Renal cortex interstitium (tissue), 11 donors: ENCODE results near the gene CACNA1C. TPM values are rescaled to one million over a fixed set of nuclear protein-coding genes. Genes with fewer than 3 reads are reported as not detected.

Experiments
- DNase-seq, 11 donors: peaks; one replicate each; pipeline ENCODE4 v3.0.0-alpha.2; 2013; ENCODE audit warnings: low read depth in 9 of 11, low spot score in 4 of 11; ENCODE audit errors: extremely low read depth in 1 of 11
- polyA plus RNA-seq, 3 donors: library from polyadenylated mRNA; unstranded; fragments of 120-200 nt; gene quantifications; one replicate each; pipeline ENCODE4 v1.2.1, GENCODE V29; 2013; ENCODE audit not compliant: insufficient read length in 3 of 3

The CACNA1C gene
- polyA plus RNA-seq, 3 donors, result 7.2 to 13.1 (median 7.8) TPM

DNA sequence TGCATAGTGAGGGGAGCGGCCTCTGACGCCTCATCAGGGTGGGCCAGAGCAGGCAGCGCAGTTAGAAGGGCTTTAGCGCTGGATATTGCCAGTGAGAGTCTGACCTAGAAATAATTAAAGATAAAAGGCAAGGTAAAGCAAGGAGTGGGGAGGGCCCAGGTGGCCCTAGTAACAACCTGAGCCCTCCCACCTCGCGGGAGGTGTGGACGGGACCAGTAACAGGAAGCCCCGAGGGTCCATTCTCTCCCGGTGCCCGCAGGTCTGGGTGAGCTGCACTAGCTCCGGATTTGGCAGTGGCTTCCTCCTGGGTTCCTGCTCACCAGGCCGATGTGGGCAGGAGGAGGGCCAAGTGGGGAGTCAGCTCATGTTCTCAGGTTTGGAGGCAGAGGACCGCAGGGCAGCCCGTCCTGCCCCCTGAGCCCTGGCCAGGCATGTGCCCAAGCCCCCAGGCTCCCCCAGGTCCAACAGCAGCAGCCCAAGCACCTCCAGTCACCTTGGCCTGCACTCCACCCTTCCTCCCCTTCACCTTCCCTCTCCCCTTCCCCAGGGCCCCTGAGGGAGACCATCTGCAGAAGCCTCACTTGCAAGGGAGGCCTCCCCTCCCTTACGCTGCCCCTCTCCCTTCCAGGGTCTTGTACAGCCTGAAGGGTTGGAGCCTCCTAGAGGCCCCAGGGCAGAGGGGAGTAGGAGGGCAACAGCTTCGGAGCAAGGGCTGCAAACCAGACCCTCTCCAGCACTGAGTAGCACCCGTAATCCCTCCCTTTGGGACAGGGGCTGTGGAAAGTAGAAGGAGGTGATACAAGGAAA, 597.7 kb downstream of the CACNA1C start:
- DNase-seq, result no peak

DNA sequence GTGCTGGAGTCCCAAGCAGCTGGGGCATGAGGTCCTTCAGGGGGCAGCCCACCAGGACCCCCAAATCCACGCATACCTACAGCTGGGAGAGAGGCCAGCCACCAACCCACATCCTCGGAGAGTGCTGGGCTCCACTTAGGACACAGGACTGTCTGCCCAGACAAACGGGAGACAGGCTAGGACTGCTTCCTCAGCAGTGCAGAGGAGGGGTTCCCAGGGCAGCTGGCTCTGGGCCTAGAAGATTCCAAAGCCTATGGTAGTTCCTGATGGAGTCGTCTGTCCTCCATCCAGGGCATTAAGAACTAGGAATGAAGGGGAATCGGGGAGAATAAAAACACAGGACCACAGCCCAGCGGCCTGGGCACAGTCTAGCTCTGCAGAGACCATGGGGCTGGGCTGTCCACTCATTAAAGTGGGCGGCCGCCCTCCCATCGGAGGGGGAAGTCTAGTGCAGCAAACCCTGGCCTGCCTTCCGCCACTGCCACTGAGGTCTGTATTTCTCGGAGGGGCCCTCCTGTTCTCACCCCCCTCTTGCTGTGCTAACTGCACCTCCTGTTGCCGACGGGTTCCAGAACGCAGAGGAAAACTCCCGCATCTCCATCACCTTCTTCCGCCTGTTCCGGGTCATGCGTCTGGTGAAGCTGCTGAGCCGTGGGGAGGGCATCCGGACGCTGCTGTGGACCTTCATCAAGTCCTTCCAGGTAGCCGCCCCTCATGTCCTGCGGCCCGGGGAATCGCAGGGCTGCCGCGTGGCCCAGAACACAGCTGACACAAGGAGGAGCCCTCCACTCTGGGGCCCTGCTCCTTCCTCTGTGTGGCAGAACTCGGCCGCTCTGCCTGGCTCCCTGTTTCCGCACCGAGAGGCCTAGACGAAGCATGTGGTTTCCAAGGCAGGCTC, 598.5 kb downstream of the CACNA1C start:
- DNase-seq, result no peak

DNA sequence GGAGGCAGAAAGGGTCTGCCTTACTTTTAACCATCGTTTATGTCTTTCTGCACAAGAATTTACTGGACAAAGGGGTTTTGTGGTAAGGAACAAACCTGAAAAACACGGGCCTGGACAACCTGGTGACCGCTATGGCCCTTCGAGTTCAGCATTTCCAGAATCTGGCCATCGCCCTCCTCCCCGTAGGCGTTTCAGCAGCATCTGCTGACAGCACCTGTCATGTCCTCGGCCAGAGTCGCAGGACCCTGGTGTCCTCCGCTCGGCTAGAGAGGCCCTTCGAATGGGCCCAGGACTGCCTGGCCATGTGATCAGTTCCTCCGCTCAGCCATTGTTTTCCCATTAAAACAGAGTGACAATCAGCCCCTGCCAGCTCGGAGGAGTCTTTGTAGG, 599.2 kb downstream of the CACNA1C start:
- no peak for DNase-seq

DNA sequence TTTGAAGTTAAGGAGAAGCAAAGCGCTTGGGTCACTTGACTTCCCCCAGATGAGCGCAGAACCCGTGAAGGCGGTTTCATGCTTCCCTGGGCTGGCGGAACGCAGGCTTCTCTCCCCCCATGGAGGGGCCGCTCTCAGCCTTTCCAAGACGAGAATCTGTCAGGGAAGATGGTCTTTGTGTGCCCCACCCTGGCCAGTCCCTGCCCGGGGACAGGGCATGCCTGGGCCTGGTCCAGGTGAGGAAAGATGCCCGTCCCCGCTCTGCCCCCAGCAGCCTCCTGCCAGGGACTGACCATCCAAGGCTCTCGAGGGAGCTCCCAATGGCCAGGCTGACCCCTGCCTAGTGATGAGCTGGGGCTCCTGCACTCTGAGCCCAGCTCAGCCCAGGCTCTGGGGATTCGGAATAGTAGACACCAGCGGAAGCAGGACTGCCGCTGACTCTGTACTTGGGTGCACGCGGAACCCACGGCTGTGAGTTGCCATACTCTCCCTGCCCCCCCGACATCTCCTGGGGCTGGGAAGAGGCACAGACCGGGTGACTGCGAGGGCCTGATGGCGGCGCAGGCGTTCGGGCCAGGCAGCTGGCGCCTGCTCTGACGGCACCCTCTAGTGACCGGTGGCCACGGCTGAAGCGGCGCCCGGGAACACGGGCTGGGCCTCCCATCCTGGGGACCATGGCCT, 599.8 kb downstream of the CACNA1C start:
- DNase-seq, result no peak

DNA sequence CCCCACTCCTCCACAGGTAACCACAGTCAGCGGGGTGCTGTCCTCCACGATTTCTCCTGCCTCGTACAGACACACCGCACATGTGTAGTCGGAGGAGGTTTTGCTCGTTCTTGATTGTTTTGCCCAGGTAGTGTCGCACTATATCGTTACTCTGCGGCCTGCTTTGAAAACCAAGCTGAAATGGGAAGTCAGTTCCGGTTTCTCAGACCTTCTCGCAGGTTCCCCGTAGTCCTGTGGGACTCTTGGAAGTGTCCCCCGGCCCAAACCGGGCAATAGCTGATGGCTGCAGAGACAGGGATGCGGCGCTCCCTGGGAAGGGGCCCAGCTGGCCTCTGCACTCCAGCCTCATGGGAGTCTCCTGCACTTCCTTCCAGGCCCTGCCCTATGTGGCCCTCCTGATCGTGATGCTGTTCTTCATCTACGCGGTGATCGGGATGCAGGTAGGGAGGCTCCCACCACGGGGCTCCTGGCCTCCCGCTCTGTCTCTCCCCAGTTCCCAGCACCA, 600.7 kb downstream of the CACNA1C start:
- no peak for DNase-seq

DNA sequence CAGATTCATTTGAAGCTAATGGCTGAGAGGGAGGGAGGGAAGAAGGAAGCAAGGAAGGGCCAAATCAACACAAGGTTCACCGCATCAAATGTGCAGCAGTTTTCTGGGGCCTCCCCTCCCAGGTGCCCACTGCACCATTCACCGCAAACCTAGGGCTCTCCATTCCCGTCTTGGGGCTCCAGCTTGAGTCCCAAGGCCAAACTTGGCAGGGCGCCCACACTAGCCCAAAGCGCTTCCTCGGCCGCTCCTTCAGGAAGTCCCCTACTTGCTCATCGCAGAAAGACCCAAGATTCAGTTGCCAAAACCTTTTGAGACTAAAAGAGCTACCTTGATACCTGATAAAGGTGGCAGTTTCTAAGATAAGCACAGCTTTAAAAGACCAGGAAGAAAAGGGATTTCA, 601.5 kb downstream of the CACNA1C start:
- DNase-seq, result no peak

DNA sequence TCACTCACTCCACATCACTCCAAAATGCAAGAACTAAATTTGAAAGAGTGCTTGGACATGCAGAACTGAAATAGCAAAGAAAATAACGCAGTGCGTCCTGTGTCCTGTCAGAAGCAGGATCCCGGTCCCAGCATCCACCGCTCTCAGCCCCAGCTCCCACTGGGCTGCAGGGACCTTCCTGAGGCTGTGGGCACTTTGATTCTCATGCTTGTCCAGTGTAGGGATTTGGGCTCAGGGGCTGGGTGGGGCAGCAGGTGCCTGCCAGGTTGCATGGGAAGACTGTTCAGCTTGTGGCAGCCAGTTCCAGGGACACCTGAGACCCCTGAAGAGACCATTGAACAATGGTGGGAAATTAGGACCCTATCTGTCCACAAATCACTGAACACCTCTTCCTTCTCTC, 602.0 kb downstream of the CACNA1C start:
- DNase-seq, result no peak

DNA sequence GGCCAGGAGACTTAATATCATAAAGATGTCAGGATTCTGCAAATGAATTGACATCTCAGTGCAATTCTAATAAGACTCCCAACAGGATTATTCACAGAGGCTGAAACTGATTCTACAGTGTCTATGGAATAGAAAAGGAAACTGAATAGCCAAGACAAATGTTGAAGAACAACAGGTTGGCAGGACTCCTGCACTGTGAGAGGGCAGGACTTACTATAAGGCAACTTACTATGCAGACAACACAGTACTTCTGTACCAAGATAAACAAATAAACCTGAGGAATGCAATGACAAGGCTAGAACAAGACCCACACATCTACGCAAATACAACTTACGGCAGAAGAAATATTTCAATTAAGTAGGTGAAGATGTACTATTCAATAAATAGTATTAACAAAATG, 609.7 kb downstream of the CACNA1C start:
- no peak for DNase-seq

DNA sequence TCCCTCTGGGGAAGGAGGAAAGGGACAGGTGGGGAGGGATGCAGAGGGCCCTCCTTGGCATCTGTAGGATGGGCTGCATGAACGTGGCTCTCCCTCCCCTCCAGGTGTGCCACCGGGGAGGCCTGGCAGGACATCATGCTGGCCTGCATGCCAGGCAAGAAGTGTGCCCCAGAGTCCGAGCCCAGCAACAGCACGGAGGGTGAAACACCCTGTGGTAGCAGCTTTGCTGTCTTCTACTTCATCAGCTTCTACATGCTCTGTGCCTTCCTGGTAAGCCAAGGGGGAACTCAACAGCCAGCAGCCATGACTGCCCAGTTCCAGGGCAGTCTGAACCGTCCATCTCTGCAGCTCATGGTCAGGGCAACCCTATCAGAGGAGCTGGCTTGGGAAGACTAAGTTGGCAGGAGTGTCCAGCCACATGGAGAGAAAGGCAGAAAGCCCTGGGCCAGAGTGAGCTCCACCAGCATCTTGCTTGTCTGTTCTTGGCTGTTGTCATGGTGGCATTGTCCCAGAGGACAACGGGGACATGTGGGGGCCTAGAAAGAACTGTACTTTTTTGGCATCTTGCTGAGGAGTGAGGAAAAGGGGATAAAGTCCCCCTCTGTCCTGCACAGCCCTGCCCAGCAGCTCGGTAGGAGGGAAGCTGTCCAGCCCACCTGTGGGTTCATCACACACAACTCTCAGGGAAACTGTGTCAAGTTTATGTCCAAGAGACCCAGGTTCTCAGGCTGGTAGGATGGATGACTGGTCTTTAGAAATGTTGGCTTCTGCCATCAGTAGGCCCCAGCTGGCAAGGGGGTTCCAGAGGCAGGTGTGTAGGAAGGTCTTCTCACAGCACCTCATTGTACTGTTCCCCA, 612.2 kb downstream of the CACNA1C start:
- DNase-seq, result no peak

DNA sequence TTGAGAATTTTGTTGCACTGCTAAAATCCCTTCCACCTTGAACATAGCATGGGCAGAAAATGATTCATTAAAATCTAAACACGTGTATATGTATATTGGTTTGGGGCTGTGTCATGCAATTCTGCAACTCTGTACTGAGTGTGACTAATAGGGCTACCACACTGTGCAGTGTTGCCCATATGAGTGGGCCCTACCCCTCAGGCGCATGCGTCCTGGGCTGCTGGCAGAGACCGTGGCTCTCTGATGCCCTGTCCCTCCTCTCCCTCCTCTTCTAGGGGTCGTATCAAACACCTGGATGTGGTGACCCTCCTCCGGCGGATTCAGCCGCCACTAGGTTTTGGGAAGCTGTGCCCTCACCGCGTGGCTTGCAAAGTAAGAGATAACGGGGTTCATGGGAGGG, 613.6 kb downstream of the CACNA1C start:
- DNase-seq, result no peak

DNA sequence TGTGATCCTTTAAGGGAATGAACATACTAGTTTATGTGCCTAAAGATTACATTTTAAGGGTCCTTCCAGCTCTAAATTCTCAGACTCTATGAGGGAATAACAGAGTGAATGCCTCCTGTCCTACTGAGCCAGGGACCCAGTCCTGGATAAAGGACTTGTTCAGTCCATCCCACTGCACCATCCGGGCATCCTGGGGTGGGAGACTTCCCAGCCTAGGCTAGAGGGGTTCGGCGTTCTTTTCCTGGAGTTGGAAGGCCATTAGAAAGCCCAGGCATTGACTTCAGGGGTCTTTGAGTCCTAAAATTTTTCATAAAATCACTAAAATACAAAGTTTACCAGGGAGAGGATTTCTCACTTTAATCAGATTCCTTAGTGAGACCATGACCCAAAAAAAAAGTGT, 614.1 kb downstream of the CACNA1C start:
- DNase-seq, result no peak

DNA sequence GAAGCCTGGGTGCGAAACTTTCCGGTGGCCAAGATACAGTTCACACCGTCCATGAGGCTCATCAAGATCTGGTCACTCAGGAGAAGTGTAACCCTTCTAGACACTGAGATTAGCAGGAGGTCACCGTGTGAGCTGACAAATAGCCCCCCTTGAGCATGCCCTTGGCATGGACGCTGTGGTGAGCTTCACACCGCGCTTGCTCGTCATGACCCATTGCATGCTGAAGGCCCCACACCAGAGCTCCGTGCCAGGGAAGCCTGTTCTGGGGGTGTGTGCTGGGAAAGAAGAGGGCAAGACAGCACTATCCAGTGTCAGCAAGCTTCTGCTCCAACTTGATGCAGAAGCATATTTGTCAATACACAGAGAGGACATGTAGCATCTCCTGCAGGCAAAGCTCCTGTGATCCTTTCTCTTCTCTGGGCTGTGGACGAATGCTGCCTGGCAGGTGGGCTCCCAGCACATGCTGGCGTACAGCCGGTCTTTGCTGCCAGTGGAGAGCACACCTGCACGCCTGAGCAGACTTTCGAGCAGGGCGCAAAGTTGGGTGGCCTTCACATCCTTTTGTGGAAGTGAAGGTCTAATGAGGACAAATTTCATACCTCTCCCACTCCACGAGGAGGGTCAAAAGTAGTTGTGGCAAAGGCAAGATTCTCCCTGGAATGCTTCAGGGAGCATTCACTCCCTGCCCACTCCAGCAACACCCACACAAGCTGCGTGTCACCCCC, 615.1 kb downstream of the CACNA1C start:
- DNase-seq, result no peak

DNA sequence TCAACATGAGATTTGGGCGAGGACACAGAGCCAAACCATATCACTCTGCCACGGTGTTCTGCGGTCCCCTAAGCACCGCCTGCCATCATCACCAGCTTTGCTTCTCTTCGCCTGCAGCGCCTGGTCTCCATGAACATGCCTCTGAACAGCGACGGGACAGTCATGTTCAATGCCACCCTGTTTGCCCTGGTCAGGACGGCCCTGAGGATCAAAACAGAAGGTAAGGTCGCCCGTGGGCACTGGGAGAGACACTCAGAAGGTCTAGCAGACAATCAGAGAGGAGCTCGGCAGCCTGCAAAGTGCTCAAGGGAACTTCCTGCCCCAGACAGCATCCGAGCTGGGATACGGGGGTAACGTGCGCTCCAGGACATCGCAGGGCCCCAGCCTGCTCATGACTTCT, 616.0 kb downstream of the CACNA1C start:
- no peak for DNase-seq

DNA sequence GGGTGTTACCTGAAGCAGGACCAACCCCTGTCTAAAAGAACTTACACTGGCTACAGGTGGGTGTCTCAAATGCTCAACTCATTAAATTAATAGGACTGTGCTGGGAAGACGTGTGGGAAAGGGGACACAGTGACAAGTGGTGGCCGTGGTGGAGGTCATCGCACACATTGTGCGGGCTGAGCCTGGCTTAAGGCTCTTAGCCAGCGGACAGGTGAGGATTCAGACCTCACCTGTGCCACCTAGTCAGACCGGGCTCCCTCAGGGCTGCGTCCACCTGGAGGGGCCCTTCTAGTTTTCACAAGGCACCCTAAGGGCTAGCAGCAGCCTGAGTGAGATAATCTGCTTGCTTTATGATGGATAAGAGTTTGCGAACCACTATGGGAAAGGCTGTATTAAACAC, 616.8 kb downstream of the CACNA1C start:
- DNase-seq, result no peak

DNA sequence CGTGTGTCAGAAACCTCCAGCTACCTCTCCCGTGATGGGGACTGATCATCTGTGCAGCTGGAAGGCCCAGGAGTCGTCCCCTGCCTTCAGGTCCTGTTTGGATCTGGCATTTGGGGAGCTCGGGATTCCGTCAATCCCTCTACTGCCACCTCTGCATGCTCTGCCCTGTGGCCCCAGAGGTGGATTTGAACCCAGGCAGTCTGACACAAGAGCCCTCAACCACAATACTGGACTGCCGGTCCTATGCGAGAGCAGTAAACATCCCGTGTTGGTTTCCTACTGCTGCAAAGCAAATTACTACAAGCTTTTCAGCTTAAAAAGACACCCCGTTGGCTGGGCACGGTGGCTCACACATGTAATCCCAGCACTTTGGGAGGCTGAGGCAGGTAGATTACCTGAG, 620.1 kb downstream of the CACNA1C start:
- no peak for DNase-seq

DNA sequence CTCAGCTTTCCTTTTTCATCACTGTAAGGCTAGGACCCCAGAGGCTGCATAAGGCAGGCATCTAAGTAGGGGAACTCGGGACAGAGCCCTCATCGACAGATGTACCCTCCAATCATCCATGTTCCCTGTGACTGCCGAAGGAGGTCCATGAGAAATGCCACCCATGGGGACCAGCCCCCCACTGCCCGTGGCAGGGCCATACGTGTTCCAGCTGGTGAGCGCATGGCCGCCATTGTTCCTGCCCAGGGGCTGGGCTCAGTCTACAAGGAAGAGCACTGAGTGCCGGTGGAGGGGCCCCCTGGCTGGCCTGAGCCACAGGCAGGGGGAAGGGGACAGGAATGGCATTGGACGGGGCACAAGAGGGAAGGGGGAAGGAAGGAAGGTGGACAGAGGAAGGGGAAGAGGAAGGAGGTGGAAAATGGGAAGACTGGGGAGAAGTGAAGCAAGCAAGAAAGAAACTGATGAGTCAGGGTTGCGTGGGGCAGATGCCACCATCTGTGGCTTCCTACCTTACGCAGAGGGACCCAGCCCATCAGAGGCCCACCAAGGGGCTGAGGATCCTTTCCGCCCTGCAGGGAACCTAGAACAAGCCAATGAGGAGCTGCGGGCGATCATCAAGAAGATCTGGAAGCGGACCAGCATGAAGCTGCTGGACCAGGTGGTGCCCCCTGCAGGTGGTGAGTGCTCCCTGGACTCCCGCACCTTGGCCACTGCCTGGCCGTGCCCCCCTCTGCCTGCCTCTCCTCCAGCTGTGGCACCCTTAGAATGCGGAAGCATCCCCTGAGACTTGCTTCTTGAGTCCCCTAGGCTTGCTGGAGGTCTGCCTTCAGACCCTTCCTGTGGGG, 621.4 kb downstream of the CACNA1C start:
- no peak for DNase-seq

DNA sequence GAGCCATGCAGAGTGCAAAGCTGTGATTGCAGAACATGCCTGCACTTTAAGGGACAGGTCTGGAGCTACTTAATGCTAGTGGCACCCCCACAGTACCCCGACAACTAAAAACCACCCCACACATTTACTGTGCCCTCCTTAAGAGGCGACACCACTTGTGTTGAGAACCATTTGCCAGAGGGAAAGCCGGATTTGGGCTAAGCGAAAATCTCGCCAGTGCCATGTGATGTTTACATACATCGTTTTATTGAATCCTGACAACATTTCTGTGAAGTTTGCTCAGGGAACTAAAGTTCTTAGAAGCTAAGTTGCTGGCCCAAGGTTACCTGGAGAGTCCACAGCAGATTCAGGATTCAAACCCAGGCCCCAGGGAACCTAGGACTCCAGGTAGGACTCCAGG, 623.0 kb downstream of the CACNA1C start:
- DNase-seq, result no peak
